Ectodermal cell (in vitro differentiated cells): ENCODE results near the gene PTDSS2.
A peak's percentile ranks its signal among the peaks of the same experiment; 100 is the strongest.

Experiments
- H3K27ac ChIP-seq: 2 replicates; pipeline ENCODE4 v1.7.0; 2013; ENCODE audit warnings: mild to moderate bottlenecking, low read depth, low read length; ENCODE audit not compliant: insufficient read depth, poor library complexity, severe bottlenecking
- H3K27me3 ChIP-seq: 2 replicates; pipeline ENCODE4 v1.7.0; 2013; ENCODE audit warnings: mild to moderate bottlenecking, low read length; ENCODE audit not compliant: insufficient read depth, control insufficient read depth, poor library complexity, severe bottlenecking
- H3K36me3 ChIP-seq: one replicate; pipeline ENCODE4 v1.7.0; 2013; ENCODE audit warnings: low read length; ENCODE audit not compliant: control insufficient read depth, insufficient read depth
- H3K4me1 ChIP-seq: one replicate; pipeline ENCODE4 v1.7.0; 2013; ENCODE audit warnings: low read length; ENCODE audit not compliant: control insufficient read depth, insufficient read depth
- H3K4me3 ChIP-seq: 2 replicates; pipeline ENCODE4 v1.7.0; 2013; ENCODE audit warnings: low read depth, low read length, control low read depth; ENCODE audit not compliant: insufficient read depth
- H3K9me3 ChIP-seq: 2 replicates; pipeline ENCODE4 v1.7.0; 2013; ENCODE audit warnings: mild to moderate bottlenecking, low read length, moderate library complexity; ENCODE audit not compliant: control insufficient read depth
- WGBS, 2 experiments: methylation state at CpG; one replicate each; pipeline ENCODE4 v1.1.7; 2013; ENCODE audit warnings: missing lambda C conversion rate in 2 of 2; 5-methylcytosine and 5-hydroxymethylcytosine counted together

Gene PTDSS2

DNA sequence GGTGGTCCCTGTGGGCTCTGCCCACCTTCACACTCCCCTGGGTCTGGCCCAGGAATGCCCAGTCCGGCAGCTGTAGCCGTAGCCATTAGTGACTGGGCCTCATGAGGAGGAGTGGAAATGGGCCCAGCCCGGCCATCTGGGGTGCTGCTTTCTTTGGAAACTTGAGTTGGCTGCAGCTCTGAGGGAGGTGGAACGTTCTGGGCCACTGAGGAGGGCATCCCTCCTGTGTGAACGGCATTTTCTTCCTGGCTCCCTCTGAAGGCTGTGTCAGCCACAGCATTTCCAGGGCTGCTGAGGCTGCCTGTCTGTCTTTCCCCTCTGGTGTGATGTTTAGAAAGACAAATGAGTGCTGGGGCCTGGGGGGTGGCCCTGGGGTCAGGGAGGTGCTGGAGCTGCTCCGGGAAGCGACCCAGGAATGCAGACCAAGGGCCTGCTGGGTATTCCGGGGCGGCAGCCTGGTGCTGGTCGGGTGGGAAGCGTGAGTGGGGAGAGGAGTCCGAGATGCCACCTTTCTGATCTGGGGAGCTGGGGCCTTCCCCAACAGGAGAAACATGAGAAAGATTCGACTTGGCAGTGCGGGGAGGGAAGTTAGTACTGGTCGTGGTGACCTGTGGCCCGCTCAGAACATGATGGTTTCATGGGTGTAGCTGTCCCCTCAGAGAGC, 27.1 kb downstream of the PTDSS2 start:
- peaks cover 12% of the 10 kb centered on the region for H3K4me1 ChIP-seq
- 77 to 82% methylated on average over 16 of the region's 16 CpGs for WGBS, 2 experiments
- H3K27me3 ChIP-seq: no peaks in the 10 kb centered on the region
- no peaks in the 10 kb centered on the region for H3K9me3 ChIP-seq
- H3K36me3 ChIP-seq: no peaks in the 10 kb centered on the region
- no peak overlapping the region for H3K4me3 ChIP-seq
- peak overlapping the region; percentile 1 for H3K27ac ChIP-seq

DNA sequence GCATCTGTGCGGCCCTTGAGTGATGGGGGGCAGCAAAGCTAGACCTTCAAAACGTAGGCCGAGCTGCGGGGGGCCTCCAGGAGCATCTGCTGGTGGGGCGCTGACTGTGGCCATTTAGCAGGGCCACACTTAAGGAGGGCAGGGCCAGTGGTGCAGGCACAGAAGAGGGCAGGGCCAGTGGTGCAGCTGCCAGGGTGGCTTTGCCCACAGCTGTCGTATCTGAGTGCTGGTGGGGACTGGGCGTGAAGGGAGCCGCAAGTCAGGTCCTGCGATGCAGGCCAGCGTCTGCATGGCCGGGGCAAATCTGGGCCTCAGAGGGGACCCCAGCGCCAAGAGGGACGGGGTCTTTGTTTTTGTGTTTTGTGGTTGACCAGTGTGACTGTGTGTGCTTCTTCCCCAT, 29.2 kb downstream of the PTDSS2 start:
- 94 to 96% methylated on average over 13 of the region's 13 CpGs for WGBS, 2 experiments
- H3K27ac ChIP-seq: no peak overlapping the region
- no peaks in the 10 kb centered on the region for H3K27me3 ChIP-seq
- H3K4me1 ChIP-seq: peaks cover 12% of the 10 kb centered on the region
- H3K36me3 ChIP-seq: no peaks in the 10 kb centered on the region
- no peak overlapping the region for H3K4me3 ChIP-seq
- H3K9me3 ChIP-seq: no peaks in the 10 kb centered on the region

GRCh38 chr11:484616-485015, 34.5 kb downstream of the PTDSS2 start:
- Histone ChIP-seq H3K4me3 (no peak overlapping the region), H3K27ac (no peak overlapping the region), H3K9me3 (no peaks in the 10 kb centered on the region), H3K36me3 (peaks cover under 1% of the 10 kb centered on the region), H3K4me1 (no peaks in the 10 kb centered on the region), H3K27me3 (no peaks in the 10 kb centered on the region)
- 97% methylated on average over 38 of the region's 38 CpGs for WGBS, 2 experiments

DNA sequence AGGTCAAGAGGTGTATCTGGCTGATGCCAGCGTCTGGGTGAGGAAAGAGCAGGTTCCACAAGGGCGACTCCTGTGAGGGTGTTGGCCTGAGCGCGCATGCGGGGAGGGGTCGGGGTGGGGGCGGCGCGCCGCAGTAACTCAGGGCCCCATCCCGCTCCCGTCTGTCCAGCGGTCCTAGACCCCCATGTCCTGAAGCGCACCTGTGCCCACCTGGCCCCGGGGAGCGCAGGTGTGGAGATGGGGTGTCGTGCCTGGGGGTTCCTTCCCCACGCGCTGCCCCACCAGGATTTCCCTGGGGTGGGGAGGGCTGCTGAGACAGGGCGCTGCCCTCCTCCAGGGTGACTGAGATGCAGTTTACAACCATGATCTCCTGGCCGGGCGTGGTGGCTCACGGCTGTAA, 36.1 kb downstream of the PTDSS2 start:
- Histone ChIP-seq H3K36me3 (peaks cover 6% of the 10 kb centered on the region), H3K9me3 (no peaks in the 10 kb centered on the region), H3K27ac (no peak overlapping the region), H3K4me1 (no peaks in the 10 kb centered on the region), H3K4me3 (no peak overlapping the region), H3K27me3 (no peaks in the 10 kb centered on the region)
- 96% methylated on average over 23 of the region's 23 CpGs for WGBS, 2 experiments

DNA sequence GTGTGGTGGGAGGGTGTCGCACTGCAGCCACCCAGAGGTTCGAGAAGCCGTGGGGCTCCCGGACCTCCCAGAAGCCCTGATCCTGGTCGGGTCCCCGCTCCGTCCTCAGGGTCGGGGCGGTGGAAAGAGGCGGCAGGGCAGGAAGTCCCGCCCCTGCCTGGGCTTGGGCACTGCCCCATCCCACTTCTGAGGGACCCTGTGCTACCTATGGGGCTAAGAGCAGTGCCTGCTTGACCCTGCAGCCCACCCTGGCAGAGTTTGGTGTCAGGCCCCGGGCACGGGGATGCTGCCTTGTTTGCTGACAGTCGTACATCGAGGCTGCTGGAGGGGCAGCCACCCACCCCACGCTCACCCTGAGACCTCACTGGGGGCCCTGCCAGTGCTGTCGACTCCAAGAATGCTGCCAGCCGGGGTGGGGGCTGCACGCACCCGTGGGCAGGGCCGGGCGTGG, 37.5 kb downstream of the PTDSS2 start:
- Histone ChIP-seq H3K4me3 (no peak overlapping the region), H3K27me3 (no peaks in the 10 kb centered on the region), H3K36me3 (peaks cover 6% of the 10 kb centered on the region), H3K27ac (no peak overlapping the region), H3K9me3 (no peaks in the 10 kb centered on the region), H3K4me1 (no peaks in the 10 kb centered on the region)
- WGBS, 2 experiments: 93 to 95% methylated on average over 22 of the region's 22 CpGs

DNA sequence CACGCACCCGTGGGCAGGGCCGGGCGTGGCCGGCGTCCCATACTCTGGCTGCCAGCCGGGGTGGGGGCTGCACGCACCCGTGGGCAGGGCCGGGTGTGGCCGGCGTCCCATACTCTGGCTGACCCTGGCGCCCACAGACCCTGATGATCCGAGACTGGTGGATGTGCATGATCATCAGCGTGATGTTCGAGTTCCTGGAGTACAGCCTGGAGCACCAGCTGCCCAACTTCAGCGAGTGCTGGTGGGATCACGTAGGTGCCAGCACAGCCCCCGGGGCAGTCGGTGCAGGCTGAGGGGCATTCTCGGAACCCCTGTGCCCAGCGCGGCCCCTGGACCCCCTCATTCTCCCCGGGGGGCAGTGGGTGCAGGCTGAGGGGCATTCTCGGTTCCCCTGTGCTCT, 38.0 kb downstream of the PTDSS2 start:
- 90 to 93% methylated on average over 25 of the region's 25 CpGs for WGBS, 2 experiments
- Histone ChIP-seq H3K9me3 (no peaks in the 10 kb centered on the region), H3K27me3 (no peaks in the 10 kb centered on the region), H3K36me3 (peaks cover 6% of the 10 kb centered on the region), H3K4me1 (no peaks in the 10 kb centered on the region), H3K4me3 (no peak overlapping the region), H3K27ac (no peak overlapping the region)

- H3K27ac ChIP-seq: no peak overlapping the region
- H3K9me3 ChIP-seq: no peaks in the 10 kb centered on the region
- H3K4me1 ChIP-seq: no peaks in the 10 kb centered on the region
- peaks cover 6% of the 10 kb centered on the region for H3K36me3 ChIP-seq
- no peak overlapping the region for H3K4me3 ChIP-seq
- WGBS, 2 experiments: 92 to 94% methylated on average over 19 of the region's 19 CpGs
- no peaks in the 10 kb centered on the region for H3K27me3 ChIP-seq
These were observed 38.5 kb downstream of the PTDSS2 start for GRCh38 chr11:488579-488978.

DNA sequence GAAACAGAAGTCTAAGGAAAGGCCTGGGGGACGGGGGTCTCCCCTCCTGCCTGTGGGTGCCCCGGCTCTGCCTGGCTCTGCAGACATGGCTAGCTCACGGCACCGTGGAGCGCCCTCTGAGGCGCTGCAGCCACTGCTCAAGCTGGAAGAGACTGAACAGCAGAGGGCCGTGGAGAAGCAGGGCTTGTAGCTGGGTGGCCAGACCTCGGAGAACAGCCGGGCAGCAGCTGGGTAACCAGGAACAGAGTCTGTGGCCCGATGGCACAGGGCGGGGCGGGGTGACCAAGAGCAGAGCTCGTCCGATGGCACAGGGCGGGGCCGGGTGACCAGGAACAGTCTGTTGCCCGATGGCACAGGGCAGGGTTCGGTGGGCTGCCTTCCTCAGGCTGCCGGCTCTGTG, 38.9 kb downstream of the PTDSS2 start:
- H3K36me3 ChIP-seq: peaks cover 6% of the 10 kb centered on the region
- no peaks in the 10 kb centered on the region for H3K27me3 ChIP-seq
- no peaks in the 10 kb centered on the region for H3K4me1 ChIP-seq
- 94 to 96% methylated on average over 19 of the region's 19 CpGs for WGBS, 2 experiments
- no peak overlapping the region for H3K4me3 ChIP-seq
- no peaks in the 10 kb centered on the region for H3K9me3 ChIP-seq
- no peak overlapping the region for H3K27ac ChIP-seq

GRCh38 chr11:489610-490185, 39.6 kb downstream of the PTDSS2 start:
- Histone ChIP-seq H3K36me3 (peaks cover 6% of the 10 kb centered on the region), H3K27ac (no peak overlapping the region), H3K4me3 (no peak overlapping the region), H3K27me3 (no peaks in the 10 kb centered on the region), H3K4me1 (no peaks in the 10 kb centered on the region), H3K9me3 (no peaks in the 10 kb centered on the region)
- 95% methylated on average over 37 of the region's 37 CpGs for WGBS, 2 experiments

GRCh38 chr11:490186-490929, 40.3 kb downstream of the PTDSS2 start:
- no peak overlapping the region for H3K27ac ChIP-seq
- H3K9me3 ChIP-seq: no peaks in the 10 kb centered on the region
- H3K4me3 ChIP-seq: no peak overlapping the region
- no peaks in the 10 kb centered on the region for H3K4me1 ChIP-seq
- H3K27me3 ChIP-seq: no peaks in the 10 kb centered on the region
- peaks cover 6% of the 10 kb centered on the region for H3K36me3 ChIP-seq
- WGBS, 2 experiments: 93 to 94% methylated on average over 38 of the region's 38 CpGs
